Measurements from ENCODE around the gene USF3.

GRCh38 chr3:113615976-113616375 lies 80.5 kb downstream of the USF3 start:
- no peak for TF ChIP-seq CTCF (IDR thresholded peaks at IDR 0.05)
- no peak for TF ChIP-seq POLR2A (IDR thresholded peaks at IDR 0.05)

Data from thyroid gland (tissue), 4 donors.